Neural cell (in vitro differentiated cells): ENCODE data around the gene HDAC1.

Experiments used
- CTCF ChIP-seq: fragments of 450-650 bp; IDR thresholded peaks from 2 replicates; pipeline ENCODE4 v1.5.1; 2014; ENCODE audit warnings: antibody characterized with exemption, mild to moderate bottlenecking, moderate library complexity; ENCODE audit not compliant: poor library complexity, severe bottlenecking
- EP300 ChIP-seq: fragments of 450-650 bp; conservative IDR thresholded peaks from 2 replicates; pipeline ENCODE4 v1.6.1; 2014; ENCODE audit warnings: antibody characterized with exemption, mild to moderate bottlenecking, moderate library complexity; ENCODE audit not compliant: poor library complexity, severe bottlenecking
- EZH2 ChIP-seq: fragments of 200-600, 300-800 bp; shearing (Covaris generic), sonication (generic); IDR thresholded peaks from 2 replicates; pipeline ENCODE4 v1.6.1; 2014; ENCODE audit warnings: antibody characterized with exemption, low read length, borderline replicate concordance, mild to moderate bottlenecking; ENCODE audit not compliant: insufficient read depth, poor library complexity, severe bottlenecking
- MXI1 ChIP-seq: fragments of 450-650 bp; conservative IDR thresholded peaks from 2 replicates; pipeline ENCODE4 v1.6.1; 2014; ENCODE audit warnings: antibody characterized with exemption, mild to moderate bottlenecking; ENCODE audit not compliant: poor library complexity, severe bottlenecking
- POLR2AphosphoS5 ChIP-seq: IDR thresholded peaks from 2 replicates; pipeline ENCODE4 v1.6.1; 2012
- RAD21 ChIP-seq: fragments of 450-650 bp; conservative IDR thresholded peaks from 2 replicates; pipeline ENCODE4 v1.6.1; 2014; ENCODE audit warnings: antibody characterized with exemption, mild to moderate bottlenecking, moderate library complexity
- SMC3 ChIP-seq: fragments of 450-650 bp; conservative IDR thresholded peaks from 2 replicates; pipeline ENCODE4 v1.6.1; 2014; ENCODE audit warnings: antibody characterized with exemption, mild to moderate bottlenecking, moderate library complexity; ENCODE audit not compliant: poor library complexity
- TAF1 ChIP-seq: IDR thresholded peaks from 2 replicates; pipeline ENCODE4 v1.6.1; 2012; ENCODE audit warnings: low read depth

DNA sequence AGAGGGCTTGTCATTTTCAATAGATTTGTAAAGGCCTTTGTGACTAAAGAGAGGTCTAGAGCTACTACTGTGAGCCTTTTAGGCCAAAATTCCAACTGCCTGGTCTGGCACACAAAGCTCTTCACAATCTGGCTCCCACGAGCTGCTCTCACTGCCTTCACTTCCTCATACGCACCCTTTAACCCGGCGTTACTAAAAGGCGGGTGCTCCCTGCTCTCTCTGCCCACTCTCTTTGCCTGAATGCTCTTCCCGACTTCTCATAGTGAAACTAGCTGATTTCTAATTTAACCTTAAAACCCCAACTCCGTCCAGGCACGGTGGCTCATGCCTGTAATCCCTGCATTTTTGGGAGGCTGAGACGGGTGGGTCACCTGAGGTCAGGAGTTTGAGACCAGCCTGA, 88.2 kb downstream of the HDAC1 start:
- TF ChIP-seq CTCF, result no peak
- TF ChIP-seq POLR2AphosphoS5, result no peak
- no peak for TF ChIP-seq RAD21
- TF ChIP-seq SMC3, result no peak
- no peak for TF ChIP-seq TAF1
- TF ChIP-seq EZH2, result no peak
- no peak for TF ChIP-seq EP300
- no peak for TF ChIP-seq MXI1
